ENCODE results near the gene CHAT. TPM values are rescaled to one million over a fixed set of nuclear protein-coding genes. Genes with fewer than 3 reads are reported as not detected.

Gene CHAT
- total and polyA plus RNA-seq, 2 donors (not counting 3 experiments of a cell fraction or from before 2014, with no cell fraction given), result not detected

DNA sequence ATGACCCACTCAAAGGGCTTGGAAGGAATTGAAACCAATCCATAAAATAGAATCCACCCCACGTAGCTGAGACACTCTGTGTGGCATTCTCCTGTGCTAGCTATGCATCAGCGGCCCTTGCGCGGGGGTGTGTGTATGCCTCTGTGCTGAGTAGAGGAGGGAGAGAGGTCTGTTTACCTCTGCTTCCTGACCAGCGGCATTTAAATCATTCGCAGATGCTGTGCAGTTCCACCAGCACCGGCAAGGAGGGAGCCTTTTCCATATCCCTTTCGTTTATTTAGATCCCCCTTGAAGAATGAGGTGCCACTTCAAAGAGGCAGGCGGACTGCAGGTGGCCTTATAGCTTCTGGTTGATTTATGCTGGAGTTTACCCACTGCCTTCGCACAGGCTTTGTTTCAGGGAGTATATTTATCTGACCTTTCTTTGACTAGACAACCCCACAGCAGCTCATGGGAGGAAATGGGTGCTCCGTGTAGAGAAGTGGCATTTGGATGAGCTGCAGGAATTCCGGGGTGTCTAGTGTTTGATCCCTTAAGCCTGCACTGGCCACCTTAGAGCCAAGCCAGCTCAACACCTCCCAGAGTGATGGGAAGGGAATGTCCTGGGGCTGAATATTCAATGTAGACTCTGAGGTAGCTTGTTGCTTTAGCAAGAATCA is 77.0 kb downstream of the CHAT start:
- no peaks in the 10 kb centered on the region for H4K20me1 ChIP-seq (replicated peaks; ENCODE audit: control insufficient read depth, extremely low read depth, insufficient read depth, low read length)
- CTCF ChIA-PET, result no interaction called here
- H3K4me1 ChIP-seq (ENCODE audit: control insufficient read depth, extremely low read depth, insufficient read depth, low read length), result no peaks in the 10 kb centered on the region
- no peaks in the 10 kb centered on the region for H3K79me2 ChIP-seq (ENCODE audit: control insufficient read depth, insufficient read depth, low read length)
- H3K27me3 ChIP-seq (ENCODE audit: control insufficient read depth in 2 of 2, insufficient read depth in 2 of 2, low read length in 2 of 2), result peaks cover 34 to 59% of the 10 kb centered on the region in 2 experiments
- H3K4me3 ChIP-seq (replicated peaks in 1 of 3; ENCODE audit: insufficient read depth in 1 of 3, low read depth in 1 of 3, low read length in 3 of 3), result no peak overlapping the region
- H2AFZ ChIP-seq (ENCODE audit: low read depth, low read length), result no peak overlapping the region
- H3K9ac ChIP-seq (replicated peaks; ENCODE audit: extremely low read depth, insufficient read depth, low read length), result no peak overlapping the region
- DNase-seq (ENCODE audit: low read depth, low spot score), result no peak
- H3K36me3 ChIP-seq (ENCODE audit: control insufficient read depth in 2 of 2, extremely low read depth in 1 of 2, insufficient read depth in 2 of 2, low read length in 2 of 2), result no peaks in the 10 kb centered on the region
- TF ChIP-seq EZH2 (IDR thresholded peaks at IDR 0.05; ENCODE audit: borderline replicate concordance, low read depth, low read length, severe bottlenecking), result peak; percentile 72
- no peak for TF ChIP-seq FOS (IDR thresholded peaks at IDR 0.05; ENCODE audit: borderline replicate concordance, insufficient read depth, low read length)
- intact Hi-C loops (cut with micrococcal nuclease) (no loop called here), dilution Hi-C loops (cut with MboI; ENCODE audit: extremely low pct_ligation_motif_present, low sequenced_read_pairs) (no loop called here)
- no peak overlapping the region for H3K4me2 ChIP-seq (ENCODE audit: insufficient read depth, low read length)
- H3K9me1 ChIP-seq (replicated peaks; ENCODE audit: control insufficient read depth, extremely low read depth, insufficient read depth, low read length), result no peaks in the 10 kb centered on the region
- BruUV-seq (replicated peaks), result no TSS peak
- no peak overlapping the region for H3K27ac ChIP-seq (ENCODE audit: insufficient read depth, low read depth, low read length)
- POLR2A ChIA-PET, result no interaction called here
- H3K9me3 ChIP-seq (replicated peaks; ENCODE audit: control insufficient read depth, insufficient read depth, low read length), result no peaks in the 10 kb centered on the region
- no peak for FAIRE-seq

DNA sequence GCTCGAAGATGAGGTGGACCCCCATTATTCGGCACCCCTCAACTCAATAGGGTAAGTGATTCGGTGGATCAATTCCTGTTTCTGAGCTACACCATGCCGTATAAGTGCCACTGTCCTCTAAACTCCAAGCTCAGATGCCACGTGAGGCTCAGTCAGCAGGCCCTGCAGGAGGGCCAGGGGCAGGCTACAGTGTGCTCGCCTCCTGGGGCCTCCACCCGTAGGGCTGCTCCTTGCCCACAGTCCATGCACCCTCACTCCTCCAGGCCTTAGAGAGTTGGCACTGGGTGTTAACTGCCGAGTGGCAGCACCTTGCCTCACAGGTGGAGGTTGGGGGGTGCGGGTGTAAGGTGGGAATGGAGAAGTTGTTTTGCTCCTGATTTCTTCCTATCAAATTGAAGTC is 77.8 kb downstream of the CHAT start:
- Histone ChIP-seq H4K20me1 (replicated peaks; ENCODE audit: control insufficient read depth, extremely low read depth, insufficient read depth, low read length) (no peaks in the 10 kb centered on the region), H2AFZ (ENCODE audit: low read depth, low read length) (no peak overlapping the region), H3K9me1 (replicated peaks; ENCODE audit: control insufficient read depth, extremely low read depth, insufficient read depth, low read length) (no peaks in the 10 kb centered on the region), H3K79me2 (ENCODE audit: control insufficient read depth, insufficient read depth, low read length) (no peaks in the 10 kb centered on the region), H3K9me3 (replicated peaks; ENCODE audit: control insufficient read depth, insufficient read depth, low read length) (no peaks in the 10 kb centered on the region), H3K36me3 (ENCODE audit: control insufficient read depth in 2 of 2, extremely low read depth in 1 of 2, insufficient read depth in 2 of 2, low read length in 2 of 2) (no peaks in the 10 kb centered on the region), H3K4me3 (replicated peaks in 1 of 3; ENCODE audit: insufficient read depth in 1 of 3, low read depth in 1 of 3, low read length in 3 of 3) (no peak overlapping the region), H3K27me3 (ENCODE audit: control insufficient read depth in 2 of 2, insufficient read depth in 2 of 2, low read length in 2 of 2) (peaks cover 34 to 62% of the 10 kb centered on the region in 2 experiments), H3K9ac (replicated peaks; ENCODE audit: extremely low read depth, insufficient read depth, low read length) (no peak overlapping the region), H3K27ac (ENCODE audit: insufficient read depth, low read depth, low read length) (no peak overlapping the region), H3K4me2 (ENCODE audit: insufficient read depth, low read length) (no peak overlapping the region), H3K4me1 (ENCODE audit: control insufficient read depth, extremely low read depth, insufficient read depth, low read length) (no peaks in the 10 kb centered on the region)
- ChIA-PET CTCF (no interaction called here), POLR2A (no interaction called here)
- intact Hi-C loops (cut with micrococcal nuclease), result no loop called here
- no TSS peak for BruUV-seq (replicated peaks)
- no peak for FAIRE-seq
- dilution Hi-C loops (cut with MboI; ENCODE audit: extremely low pct_ligation_motif_present, low sequenced_read_pairs), result no loop called here
- DNase-seq (ENCODE audit: low read depth, low spot score), result no peak
- TF ChIP-seq, protein P1, sequence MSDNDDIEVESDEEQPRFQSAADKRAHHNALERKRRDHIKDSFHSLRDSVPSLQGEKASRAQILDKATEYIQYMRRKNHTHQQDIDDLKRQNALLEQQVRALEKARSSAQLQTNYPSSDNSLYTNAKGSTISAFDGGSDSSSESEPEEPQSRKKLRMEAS (IDR thresholded peaks at IDR 0.05; ENCODE audit: insufficient read depth, insufficient read length), result no peak
- no peak for TF ChIP-seq MYC (IDR thresholded peaks at IDR 0.05; ENCODE audit: low read depth, low read length)
- TF ChIP-seq, protein P2, sequence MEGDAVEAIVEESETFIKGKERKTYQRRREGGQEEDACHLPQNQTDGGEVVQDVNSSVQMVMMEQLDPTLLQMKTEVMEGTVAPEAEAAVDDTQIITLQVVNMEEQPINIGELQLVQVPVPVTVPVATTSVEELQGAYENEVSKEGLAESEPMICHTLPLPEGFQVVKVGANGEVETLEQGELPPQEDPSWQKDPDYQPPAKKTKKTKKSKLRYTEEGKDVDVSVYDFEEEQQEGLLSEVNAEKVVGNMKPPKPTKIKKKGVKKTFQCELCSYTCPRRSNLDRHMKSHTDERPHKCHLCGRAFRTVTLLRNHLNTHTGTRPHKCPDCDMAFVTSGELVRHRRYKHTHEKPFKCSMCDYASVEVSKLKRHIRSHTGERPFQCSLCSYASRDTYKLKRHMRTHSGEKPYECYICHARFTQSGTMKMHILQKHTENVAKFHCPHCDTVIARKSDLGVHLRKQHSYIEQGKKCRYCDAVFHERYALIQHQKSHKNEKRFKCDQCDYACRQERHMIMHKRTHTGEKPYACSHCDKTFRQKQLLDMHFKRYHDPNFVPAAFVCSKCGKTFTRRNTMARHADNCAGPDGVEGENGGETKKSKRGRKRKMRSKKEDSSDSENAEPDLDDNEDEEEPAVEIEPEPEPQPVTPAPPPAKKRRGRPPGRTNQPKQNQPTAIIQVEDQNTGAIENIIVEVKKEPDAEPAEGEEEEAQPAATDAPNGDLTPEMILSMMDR (IDR thresholded peaks at IDR 0.05; ENCODE audit: extremely low read depth in 1 of 2, insufficient read depth in 1 of 2, low read depth in 1 of 2, low read length in 2 of 2), result no peak
